Right kidney (tissue), 1 donor: ENCODE data around the gene ITFG1.
"Not testable (repeated sequence)": the region's sequence is repeated elsewhere in the genome, so short reads cannot be mapped to it uniquely, and the experiment has no call there.

ENCODE experiments used
- DNase-seq: peaks from one replicate; pipeline ENCODE4 v3.0.0-alpha.2; 2016

ITFG1 gene

GRCh38 chr16:47426806-47427205 is 34.1 kb downstream of the ITFG1 start:
- no peak for DNase-seq

- no peak for DNase-seq
Observed at GRCh38 chr16:47424846-47425245, 36.0 kb downstream of the ITFG1 start.

GRCh38 chr16:47416869-47417268 is 44.0 kb downstream of the ITFG1 start:
- DNase-seq, result no peak

GRCh38 chr16:47413041-47413440 is 47.8 kb downstream of the ITFG1 start:
- no peak for DNase-seq

- no peak for DNase-seq
Observed at GRCh38 chr16:47408491-47408890, 52.4 kb downstream of the ITFG1 start.

GRCh38 chr16:47395733-47396498 is 64.9 kb downstream of the ITFG1 start:
- no peak for DNase-seq

GRCh38 chr16:47392081-47392480 is 68.8 kb downstream of the ITFG1 start:
- DNase-seq, result no peak

- DNase-seq, result no peak
Observed at GRCh38 chr16:47388705-47389104, 72.2 kb downstream of the ITFG1 start.

- DNase-seq, result no peak
Observed at GRCh38 chr16:47387026-47387734, 73.7 kb downstream of the ITFG1 start.

- no peak for DNase-seq
Observed at GRCh38 chr16:47386201-47386718, 74.6 kb downstream of the ITFG1 start.

- no peak for DNase-seq
Observed at GRCh38 chr16:47382362-47382761, 78.5 kb downstream of the ITFG1 start.

- DNase-seq, result no peak
Observed at GRCh38 chr16:47377154-47377553, 83.7 kb downstream of the ITFG1 start.

GRCh38 chr16:47375423-47375822 is 85.4 kb downstream of the ITFG1 start:
- no peak for DNase-seq

- DNase-seq, result no peak
Observed at GRCh38 chr16:47374629-47375028, 86.2 kb downstream of the ITFG1 start.

- no peak for DNase-seq
Observed at GRCh38 chr16:47371271-47372014, 89.4 kb downstream of the ITFG1 start.

GRCh38 chr16:47370536-47370935 is 90.3 kb downstream of the ITFG1 start:
- no peak for DNase-seq

GRCh38 chr16:47366228-47366627 is 94.6 kb downstream of the ITFG1 start:
- no peak for DNase-seq

GRCh38 chr16:47363761-47364160 is 97.1 kb downstream of the ITFG1 start:
- DNase-seq, result no peak

- no peak for DNase-seq
Observed at GRCh38 chr16:47359478-47359877, 101.4 kb downstream of the ITFG1 start.

- DNase-seq, result no peak
Observed at GRCh38 chr16:47358816-47359215, 102.0 kb downstream of the ITFG1 start.

- DNase-seq, result not testable (repeated sequence)
Observed at GRCh38 chr16:47349029-47349428, 111.8 kb downstream of the ITFG1 start.

GRCh38 chr16:47347021-47347696 is 113.7 kb downstream of the ITFG1 start:
- not testable (repeated sequence) for DNase-seq
